Islet of Langerhans (tissue), 1 donor: ENCODE data around the gene SBK2.
"Not testable (repeated sequence)": the region's sequence is repeated elsewhere in the genome, so short reads cannot be mapped to it uniquely, and the experiment has no call there.

Experiments
- FAIRE-seq: peaks from one replicate; lab custom pipeline; 2011; peaks lifted over from hg19 to GRCh38; lab: Jason Lieb, UNC

SBK2 gene

DNA sequence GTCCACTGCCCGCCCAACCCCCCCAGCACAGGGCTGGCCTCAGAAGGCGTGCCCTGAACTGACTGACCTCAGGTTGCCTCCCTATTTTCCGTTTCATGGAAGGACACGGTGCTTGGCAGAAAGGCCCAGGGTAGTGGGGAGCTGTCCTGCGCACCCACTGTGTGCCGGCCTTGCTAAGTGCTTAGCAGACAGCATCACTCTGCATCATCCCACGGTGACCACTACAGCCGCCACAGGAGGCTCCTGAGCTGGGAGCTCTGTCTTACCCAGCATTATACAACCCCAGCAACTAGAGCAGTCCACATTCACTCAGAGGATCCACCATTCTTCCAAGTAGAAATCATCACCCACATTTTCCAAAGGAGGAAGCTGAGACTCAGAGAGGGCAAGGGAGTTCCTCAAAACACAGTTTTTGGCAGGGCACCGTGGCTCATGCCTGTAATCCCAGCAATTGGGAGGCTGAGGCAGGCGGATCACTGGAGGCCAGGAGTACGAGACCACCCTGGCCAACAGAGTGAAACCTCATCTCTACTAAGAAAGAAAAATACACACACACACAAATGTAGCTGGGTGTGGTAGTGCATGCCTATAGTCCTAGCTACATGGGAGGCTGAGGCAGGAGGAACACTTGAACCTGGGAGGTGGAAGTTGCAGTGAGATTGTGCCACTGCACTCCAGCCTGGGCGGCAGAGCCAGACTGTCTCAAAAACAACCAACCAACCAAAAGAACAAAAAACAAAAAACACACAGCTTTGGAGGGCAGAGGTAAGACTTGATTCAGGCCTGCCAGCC lies 1.6 kb downstream of the SBK2 start:
- no peak for FAIRE-seq

DNA sequence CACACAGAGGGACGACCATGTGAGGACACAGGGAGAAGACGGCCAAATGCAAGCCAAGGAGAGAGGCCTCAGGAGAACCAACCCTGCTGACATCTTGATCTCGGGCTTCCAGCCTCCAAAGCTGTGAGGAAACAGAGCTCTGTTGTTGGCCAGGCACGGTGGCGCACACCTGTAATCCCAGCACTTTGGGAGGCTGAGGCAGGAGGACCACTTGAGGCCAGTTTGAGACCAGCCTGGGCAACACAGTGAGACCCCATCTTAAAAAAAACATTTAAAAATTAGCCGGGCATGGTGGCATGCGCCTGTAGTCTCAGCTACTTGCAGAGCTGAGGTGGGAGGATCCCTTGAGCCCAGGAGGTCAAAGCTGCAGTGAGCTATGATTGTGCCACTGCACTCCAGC lies 2.7 kb downstream of the SBK2 start:
- FAIRE-seq = not testable (repeated sequence)

DNA sequence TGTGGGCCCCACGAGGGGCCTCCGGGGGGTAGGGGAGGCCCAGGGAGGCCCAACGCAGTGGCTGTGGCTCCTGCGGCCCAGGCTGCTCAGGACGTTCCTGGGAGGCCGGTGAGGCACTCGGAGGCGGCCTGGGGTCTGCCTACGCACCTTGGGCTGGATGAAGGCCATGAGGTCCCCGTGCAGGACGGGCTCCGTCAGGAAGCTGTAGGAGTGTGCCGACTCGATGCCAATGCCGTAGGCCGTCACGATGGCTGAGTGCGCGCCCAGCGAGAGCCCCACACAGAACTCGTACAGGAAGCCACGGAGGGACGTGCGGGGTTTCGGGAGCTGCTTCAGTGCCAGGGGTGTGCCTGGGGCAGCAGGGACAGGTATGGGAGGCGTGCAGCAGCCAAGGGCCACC lies 5.9 kb downstream of the SBK2 start:
- FAIRE-seq = no peak

DNA sequence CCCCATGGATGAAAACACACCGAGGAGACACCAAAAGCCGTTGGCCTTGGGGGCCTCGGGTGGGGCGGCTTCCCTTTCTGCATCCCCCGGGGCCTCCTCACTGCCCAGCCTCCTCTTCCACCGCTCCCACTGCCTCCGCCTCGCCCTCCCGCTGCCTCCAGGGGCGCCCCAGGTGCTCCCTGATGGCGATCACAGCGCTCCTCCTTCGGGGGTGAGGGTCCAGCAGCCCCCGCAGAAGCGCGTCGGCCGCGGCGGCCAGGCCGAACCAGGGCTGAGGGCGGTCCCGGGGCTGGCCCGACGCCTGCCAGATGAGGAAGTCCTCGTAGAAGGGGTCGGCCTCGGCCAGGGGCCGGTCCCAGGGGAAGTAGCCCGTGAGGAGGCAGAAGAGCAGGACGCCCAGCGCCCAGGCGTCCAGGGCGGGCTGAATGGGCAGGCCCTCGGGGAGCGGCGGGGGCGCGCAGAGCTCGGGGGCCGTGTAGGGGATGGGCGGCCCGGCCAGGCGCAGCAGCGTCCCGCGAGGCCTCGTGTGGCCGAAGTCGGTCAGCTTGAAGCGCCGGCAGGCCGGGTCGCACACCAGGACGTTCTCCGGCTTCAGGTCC lies 7.2 kb downstream of the SBK2 start:
- FAIRE-seq = no peak

DNA sequence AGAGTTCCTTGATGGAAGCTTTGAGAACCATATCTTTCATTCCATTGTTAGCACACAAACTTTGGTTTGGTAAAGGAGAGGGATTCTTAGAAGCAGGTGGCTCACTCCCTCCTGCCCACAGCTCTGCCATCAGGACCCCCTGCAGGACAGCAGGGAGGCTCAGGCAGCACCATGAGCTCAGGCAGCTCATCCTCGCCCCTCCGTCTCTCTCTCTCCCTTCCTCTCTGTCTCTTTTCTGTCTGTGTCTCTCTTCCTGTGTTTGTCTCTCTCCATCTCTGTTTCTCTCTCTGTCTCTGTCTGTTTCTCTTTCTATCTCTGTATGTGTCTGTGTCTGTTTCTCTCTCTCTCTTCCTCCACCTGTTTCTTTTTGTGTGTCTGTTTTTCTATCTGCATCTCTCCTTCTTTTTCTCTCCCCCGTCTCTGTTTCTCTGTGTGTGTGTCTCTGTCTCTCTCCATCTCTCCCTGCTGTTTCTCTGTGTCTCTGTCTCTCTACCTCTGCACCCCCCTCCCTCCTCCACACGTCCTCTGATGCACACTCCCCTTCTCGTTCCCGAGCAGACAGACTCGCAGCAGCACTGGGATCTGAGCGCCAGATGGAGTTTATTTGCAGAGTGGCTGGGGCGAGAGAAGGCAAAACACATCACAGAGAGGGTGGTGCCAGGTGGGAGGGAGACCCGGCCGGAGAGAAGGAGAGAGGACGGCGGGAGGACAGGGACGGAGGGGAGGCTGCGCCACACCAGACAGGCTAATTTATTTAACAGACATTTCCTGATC lies 8.7 kb downstream of the SBK2 start:
- FAIRE-seq = no peak

DNA sequence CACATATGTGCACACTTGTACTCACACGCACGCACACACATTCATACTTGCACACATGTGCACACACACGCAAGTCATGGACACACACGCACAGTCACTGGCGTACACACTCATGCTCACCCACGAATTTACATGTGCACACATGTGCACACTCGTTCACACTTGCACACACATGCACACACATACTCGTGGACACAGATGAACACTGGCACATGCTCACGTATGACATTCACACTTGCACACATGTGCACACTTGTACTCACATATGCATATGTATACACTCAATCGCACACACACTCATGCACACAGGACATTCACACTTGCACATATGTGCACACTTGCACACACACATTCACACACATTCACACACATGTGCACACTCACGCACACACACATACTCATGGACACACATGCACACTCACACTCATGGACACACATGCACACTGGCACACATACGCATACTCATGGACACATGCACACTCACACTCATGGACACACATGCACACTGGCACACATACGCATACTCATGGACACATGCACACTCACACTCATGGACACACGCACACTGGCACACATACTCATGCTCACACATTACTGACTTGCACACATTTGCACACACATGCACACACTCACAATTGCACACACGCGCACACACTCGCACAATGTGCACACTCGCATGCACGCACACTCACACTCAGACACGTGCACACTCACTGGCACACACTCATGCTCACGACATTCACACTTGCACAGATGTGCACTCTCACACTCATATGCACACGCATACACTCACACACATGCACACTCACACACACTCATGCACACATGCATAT lies 9.5 kb downstream of the SBK2 start:
- FAIRE-seq = no peak

DNA sequence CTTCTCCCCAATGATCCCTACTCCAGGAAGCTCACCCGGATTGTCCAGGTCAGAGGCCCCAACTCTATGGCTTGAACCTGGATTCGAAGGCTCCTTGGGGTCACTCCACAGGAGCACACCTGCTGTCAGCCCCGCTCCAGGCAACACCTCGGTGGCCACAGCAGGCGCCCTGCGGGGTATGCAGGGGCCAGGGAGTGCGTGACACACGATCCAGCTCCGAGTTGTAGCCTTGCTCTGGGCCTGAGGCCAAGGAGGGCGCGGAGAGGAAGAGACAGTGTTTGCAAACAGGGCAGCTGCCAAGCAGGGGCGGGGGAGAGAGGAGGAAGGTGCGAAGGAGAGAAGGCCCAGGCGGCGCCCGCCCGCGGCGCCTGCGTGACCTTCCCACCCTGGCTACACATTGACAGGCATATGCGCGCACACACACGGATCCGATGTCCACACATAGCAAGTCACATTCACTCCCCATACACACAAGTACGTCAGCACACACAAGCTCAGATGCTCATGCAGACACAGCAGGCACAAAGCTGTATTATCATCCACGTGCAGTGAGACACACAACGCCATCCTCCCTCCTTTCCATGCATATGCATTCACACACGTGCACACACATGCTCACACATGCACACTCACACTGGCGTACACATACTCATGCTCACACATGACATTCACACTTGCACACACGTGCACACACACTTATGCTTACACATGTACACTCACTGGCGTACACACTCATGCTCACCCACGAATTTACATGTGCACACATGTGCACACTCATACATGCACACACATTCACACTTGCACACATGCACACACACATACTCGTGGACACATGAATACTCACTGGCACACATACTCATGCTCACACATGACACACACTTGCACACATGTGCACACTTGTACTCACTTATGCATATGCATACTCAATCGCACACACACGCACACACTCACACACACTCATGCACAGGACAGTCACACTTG lies 10.4 kb downstream of the SBK2 start:
- FAIRE-seq = no peak

DNA sequence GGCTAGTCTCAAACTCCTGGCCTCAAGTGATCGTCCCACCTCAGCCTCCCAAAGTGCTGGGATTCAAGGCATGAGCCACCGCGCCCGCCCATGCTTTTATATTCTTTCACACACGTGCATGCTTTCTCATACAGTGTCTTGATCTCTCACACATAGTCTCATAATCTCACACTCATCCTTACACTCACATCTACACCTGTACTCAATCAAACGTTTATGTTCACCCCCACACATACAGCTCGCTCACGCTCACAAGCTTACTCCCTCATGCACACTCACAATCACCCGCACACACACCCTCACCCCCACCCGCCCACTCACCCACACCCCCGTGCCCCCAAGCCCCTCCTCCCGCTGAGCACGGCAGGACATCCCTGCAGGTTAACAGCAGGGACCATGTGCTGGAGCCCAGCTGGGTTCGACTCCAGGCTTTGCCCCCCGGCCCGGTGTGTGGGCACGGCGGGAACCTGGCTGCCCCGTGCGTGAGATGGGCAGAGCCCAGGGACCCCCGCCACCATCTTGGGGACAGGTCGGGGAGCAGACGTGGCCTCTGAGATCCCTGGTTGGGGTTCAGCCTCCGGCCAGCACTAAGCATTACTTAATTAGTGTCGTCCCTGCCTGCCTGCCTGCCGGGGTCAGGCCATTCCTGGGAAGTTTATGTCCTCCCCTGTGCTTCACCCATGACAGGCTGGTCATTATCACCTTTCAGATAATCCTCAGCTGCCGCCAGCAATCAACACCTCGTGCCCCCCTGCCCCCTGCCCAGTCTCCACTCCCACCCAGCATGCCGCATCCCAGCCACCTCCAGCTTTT lies 11.4 kb downstream of the SBK2 start:
- no peak for FAIRE-seq

DNA sequence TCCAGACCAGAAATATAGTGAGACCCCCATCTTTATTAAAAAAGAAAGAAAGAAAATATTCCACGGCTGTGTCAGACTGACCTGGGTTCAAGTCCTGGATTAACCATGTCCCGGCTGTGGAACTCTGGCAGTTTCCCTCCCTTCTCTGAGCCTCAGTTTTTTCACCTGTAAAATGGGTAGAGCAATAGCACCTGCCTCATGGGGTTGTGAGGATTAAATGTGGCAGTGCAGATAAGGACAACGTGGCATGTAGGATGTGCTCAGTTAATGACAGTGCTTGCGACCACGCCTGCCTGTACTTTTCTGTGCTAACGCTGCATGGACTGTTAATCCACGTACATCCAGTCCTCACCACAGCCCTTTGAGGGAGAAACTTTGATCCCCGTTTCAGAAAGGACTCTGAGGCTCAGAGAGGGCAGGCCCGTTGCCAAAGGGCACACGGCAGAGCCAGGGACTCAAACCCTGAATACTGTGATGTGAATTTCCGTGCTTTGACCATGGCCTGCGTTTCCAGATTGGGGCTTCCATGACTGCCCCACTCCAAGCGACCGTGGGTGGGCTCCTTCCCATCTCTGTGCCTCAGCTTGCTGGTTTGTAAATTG lies 16.1 kb downstream of the SBK2 start:
- no peak for FAIRE-seq

DNA sequence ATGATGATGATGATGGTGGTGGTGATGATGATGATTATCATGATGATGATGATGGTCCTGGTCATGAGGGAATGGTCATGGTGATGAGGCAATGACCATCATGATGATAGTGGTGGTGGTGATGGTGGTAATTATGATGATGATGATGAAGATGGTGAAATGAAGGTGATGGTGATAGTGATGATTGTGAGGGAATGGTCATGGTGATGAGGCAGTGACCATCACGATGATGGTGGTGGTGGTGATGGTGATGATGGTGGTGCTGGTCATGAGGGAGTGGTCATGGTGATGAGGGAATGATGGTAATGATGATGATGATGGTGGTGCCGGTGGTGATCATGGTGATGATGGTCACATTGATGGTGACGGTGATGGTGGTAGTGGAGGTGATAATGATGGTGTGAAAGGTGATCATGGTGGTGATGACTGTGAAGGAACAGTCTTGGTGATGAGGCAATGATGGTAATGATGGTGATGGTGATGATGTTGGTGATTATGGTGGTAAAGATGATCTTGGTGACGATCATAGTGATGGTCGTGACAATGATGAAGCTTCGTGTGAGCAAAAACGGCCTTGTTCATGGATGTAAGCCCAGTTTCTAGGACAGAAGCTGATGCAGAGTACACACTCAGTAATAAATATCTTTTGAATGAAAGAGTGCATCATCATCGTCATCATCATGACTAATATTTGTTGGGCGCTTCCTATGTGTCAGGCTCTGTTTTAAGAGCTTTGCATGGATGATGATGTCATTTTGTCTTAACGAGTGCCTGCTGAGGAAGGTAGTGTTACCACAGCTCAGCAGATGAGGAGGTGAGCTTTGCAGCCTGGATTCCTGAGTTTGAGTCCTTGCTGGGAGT lies 17.3 kb downstream of the SBK2 start:
- FAIRE-seq = no peak

DNA sequence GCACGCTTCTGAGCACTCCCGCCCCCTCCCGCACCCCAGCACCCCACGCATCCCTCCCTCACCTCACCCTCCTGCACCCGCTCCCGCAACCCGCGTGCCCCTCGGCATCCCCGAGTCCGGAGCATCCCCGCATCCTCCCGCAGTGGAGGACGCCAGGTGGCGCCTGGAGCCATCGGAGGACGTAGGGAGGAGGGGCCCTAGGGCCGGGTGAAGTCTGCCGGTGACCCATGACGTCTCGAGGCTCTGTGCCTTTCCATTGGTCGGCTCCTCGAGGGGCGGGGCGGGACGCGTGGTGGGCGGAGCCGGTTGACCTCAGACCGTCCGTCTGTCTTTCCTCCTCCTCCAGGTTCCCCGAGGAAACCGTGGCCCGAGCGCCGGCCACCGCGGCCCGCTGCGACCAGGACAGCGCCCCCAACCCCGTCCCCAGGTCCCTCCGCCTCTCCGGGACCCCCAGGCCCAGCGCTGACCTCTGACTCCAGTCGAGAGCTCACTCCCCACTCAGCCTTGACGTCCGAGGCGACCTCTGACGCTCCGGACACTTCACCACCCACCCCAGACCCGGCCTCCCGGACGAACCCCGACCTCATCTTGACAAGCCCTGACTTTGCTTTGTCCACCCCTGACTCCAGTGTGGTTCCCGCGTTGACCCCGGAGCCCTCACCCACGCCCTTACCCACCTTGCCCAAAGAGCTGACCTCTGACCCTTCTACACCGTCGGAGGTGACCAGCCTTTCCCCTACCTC lies 19.9 kb downstream of the SBK2 start:
- FAIRE-seq = peak; percentile 55

DNA sequence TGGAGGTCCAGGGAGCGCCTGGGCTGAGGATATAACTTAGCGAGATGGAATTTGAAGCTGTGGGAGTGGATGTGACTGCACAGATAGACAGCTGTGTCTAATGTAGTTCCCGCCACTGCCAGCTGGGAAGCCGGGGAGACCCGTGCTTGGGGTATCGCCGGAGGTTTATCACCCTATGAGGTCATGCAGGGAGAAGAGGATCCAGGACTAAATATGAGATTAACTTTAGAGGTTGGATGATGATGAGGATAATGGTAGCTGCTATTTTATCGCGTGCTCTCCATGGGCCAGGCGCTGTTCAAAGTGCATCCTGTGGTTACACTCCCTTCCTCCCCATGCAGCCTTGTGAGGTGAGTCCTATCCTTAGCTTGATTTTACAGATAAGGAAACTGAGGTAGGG lies 28.8 kb downstream of the SBK2 start:
- FAIRE-seq = no peak

DNA sequence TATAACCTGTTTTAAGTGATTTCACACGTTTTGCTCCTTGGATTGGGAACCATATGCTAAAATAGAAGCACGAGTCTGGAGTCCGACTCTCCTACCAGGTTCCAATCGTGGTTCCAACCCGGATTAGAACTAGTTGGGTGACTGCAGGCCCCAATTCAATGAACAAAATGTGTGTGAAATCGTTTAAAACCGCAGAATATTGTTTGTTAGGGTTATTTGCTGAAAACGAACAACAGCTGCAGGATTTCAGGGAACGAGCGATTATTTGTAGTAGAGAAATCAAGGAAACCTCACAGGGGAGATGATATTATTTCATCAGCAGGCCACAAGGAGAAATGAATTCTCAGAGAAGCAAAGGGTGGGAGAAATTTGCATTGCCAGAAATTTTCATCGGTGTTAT lies 32.0 kb downstream of the SBK2 start:
- FAIRE-seq = no peak

DNA sequence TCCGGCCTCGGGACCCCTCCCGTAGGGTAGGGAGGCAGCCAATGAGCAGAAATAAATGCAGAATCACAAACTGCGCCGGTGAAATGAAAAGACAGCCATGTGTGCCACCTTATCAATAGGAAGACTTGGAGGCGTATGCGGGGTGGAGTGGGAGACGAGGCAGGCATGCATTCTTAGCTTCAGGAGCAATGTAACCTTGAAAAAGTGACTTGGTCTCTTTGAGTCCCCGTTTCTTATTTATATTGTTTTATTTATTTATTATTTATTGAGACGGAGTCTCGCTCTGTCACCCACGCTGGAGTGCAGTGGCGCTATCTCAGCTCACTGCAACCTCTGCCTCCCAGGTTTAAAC lies 32.7 kb downstream of the SBK2 start:
- FAIRE-seq = no peak

DNA sequence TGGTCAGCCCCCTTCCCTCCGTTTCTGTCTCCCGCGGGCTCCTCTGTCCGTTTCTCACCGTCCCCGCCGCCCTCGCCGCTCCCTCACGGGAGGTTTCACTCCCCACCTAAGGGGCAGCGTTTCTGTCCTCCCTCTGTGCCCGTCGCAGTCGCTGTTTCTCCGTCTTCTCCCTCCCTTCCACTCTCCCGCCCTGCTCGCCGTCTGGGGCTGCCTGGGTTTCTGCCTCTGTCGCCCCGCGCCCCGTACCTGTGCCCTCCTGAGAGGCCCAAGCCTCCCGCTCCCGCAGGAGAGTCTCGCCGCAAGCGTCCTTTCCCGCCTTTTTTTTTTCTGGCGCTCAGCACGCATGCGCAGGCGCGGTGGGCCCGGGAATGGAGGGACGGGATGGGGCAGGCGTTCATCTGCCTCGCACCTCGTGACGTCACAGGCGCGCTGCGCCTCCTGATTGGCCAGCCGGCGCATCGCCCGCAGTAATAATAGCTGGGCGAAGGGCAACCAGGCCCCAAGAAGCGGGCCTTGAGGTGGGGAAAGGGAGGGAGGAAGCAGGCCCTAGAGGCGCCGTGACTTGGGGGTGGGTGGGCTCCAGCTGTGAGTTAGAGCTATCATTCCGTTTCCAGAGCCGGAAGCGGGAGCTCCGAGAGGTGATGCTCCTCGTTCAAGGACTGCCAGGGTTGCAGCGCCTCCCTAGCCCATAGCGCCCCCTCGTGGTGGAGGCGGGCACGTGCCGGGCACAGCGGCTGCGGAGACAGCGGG lies 33.3 kb downstream of the SBK2 start:
- FAIRE-seq = no peak

DNA sequence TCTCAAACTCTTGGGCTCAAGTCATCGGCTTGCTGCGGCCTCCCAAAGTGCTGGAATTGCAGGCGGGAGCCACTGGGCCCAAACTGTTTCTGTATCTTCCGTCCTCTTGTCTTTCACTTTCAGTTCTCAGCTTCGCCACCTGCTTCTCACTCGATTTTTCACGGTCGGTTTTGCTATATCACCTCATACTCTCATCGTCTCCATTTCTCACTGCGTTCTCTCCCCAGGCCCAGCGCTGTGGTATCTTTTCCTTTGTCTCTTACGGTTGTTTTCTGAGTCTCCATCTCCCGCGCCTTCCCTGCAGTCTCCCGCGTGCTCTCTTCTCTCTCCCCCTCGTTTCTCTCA lies 33.8 kb downstream of the SBK2 start:
- FAIRE-seq = no peak

DNA sequence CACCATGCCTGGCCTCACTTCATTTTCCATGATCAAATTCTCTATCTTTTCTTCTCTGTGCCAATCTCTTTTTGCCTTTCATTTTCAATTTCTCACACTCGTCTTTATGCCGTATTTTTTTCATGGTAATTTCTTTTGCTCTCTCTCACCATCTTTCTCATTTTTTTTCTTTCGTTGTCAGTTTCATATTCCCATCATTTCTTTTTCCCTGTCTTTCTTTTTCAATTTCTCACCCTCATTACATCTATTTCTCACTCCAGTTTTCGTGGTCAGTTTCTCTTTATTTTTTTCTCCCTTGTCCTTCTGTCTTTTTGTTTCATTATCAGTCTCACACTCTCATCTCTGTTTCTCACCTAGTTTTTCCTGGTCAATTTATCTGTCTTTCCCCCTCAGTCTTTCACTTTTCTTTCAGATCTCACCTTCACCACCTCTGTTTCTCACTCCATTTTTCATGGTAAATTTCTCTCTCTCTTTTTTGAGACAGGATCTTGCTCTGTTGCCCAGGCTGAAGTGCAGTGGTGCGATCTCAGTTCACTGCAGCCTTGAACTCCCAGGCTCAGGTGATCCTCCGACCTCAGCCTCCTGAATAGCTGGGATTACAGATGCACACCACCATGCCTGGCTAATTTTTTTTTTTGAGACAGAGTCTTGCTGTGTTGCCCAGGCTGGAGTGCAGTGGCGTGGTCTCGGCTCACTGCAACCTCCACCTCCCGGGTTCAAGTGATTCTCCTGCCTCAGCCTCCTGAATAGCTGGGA lies 34.6 kb downstream of the SBK2 start:
- no peak for FAIRE-seq
